ENCODE data around the gene MMP24. TPM values are rescaled to one million over a fixed set of nuclear protein-coding genes. Genes with fewer than 3 reads are reported as not detected.

Gene MMP24
- polyA plus RNA-seq, 1 donor from 2014 or later: 0.09 TPM

DNA sequence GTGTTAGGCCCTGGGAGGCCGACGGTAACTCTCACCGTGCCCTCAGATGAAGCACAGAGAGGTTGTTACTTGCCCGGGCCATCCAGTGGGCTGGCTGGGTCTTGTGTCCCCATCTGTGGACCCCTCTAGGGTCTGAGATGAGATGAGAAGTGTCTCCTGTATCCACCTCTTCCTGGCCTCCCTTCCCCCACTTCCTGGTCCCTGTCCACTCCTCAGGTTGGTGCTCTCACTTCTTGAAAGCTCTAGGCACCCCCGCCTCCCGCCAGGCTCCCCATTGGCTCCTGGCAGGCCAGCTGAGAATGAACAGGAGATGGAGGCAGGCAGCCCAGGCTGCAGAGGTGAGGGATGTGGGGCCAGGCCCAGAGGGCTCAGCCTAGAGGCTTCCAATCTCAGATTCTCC lies 49.9 kb downstream of the MMP24 start:
- H3K36me3 Mint-ChIP-seq: peaks cover 3% of the 10 kb centered on the region
- H3K9me3 Mint-ChIP-seq: no peaks in the 10 kb centered on the region
- H3K4me1 Mint-ChIP-seq: peaks cover 0 to 10% (median 5%) of the 10 kb centered on the region in 3 donors
- peak overlapping the region; percentile 93 to 99 (median 97) for H3K4me3 Mint-ChIP-seq
- H3K27me3 Mint-ChIP-seq: no peaks in the 10 kb centered on the region
- H3K27ac Mint-ChIP-seq: peak overlapping the region; percentile 80 to 99 (median 96)

DNA sequence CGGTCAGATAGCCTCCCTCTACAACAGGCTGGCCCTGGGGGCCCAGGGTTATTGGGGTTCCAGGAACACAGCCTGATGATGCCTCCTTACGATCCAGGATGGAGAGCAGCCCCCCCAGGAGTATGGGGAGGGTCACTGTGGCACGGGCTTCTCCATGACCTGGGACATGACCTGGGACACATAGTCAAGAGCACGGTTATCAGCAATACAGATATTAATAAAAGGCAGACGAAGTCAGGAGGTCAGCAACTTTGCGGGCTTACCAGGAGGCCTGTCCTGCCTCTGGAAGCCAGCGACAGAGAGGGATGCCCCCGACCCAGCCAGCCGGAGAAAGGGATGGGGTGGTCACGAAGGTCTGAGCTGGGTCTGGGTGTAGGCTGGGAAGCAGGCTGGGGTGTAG lies 50.6 kb downstream of the MMP24 start:
- Mint-ChIP-seq H3K36me3 (peaks cover 4% of the 10 kb centered on the region), H3K4me3 (peak overlapping the region; percentile 93 to 99 (median 97)), H3K9me3 (no peaks in the 10 kb centered on the region), H3K4me1 (peaks cover 0 to 11% (median 8%) of the 10 kb centered on the region in 3 donors), H3K27ac (peak overlapping the region; percentile 96 to 100 (median 99)), H3K27me3 (no peaks in the 10 kb centered on the region)

DNA sequence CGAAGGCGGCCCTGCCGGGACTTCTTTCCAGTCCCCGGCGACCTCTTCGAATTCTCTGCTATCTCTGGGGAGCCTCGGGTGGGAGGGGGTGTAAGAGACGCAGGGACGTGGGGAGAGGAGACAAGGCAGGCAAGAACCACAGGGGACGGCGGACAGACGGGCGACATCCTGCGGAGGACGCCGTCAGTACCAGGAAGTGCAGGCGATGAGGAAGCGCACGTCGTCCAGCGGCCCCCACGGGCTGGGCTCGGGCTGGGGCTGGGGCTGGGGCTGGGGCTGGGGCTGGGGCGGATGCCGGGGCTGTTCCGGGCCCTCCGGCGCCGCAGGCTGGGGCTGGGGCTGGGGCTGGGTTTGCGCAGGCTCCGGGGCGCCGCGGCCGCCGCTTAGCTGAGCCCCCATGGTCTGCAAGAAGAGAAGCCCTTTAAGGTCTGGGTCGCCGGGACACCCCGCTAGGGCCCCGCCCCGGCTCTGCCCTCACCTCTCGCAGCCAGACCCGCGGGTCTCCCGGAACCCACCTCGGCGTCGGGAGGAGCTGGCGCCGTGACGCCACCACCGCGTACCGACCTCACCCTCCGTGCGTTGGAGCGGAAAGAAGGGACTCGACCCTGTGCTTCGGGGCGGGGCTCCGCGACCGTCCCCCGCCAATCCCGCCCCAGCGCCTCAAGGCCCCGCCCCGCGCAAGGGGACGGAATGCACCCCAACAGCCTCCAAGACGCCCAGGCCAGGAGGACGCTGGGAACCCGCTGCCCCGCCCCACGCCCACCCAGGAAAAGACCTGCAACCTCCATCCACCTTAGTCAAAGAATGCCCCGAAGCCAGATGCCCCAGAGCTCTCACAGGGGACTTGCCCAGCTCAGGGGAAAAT lies 51.3 kb downstream of the MMP24 start, which contains the start of gene MMP24OS:
Gene MMP24OS (minus strand): TSS at position 592 of the 865 bp plus-strand sequence. CDS start 193 bp downstream, at position 399.
- H3K27me3 Mint-ChIP-seq: no peaks in the 10 kb centered on the region

DNA sequence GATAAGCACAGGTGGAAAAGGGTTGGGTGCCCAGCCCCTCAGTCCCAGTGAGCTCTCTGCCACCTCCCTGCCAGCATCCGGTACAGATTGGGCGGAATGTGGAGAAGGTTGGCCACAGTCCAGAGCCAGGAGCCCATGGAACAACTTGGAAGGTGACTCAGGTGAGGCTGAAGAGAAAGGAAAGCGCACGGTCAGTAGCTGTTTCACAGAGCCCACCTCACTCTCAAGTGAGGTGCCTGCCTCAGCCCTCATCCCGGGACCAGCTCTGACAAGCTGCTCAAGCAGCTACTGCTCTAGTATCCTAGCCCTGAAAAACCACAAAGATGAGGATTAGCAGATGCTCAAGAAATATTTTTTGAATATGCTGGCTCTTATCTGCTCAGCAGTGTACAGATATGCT lies 52.5 kb downstream of the MMP24 start:
- no peaks in the 10 kb centered on the region for H3K9me3 Mint-ChIP-seq
- peak overlapping the region in 2 of 4 donors; percentile 38 to 93 for H3K4me3 Mint-ChIP-seq
- peaks cover 5% of the 10 kb centered on the region for H3K36me3 Mint-ChIP-seq
- H3K27me3 Mint-ChIP-seq: no peaks in the 10 kb centered on the region
- H3K27ac Mint-ChIP-seq: peak overlapping the region in 2 of 3 donors; percentile 78 to 96
- peaks cover 8 to 22% (median 19%) of the 10 kb centered on the region in 3 donors for H3K4me1 Mint-ChIP-seq

More for the DNA sequence above, 51.3 kb downstream of the MMP24 start, which contains the start of gene MMP24OS:
- H3K9me3 Mint-ChIP-seq: no peaks in the 10 kb centered on the region
- H3K4me3 Mint-ChIP-seq: peak within 1 kb of the TSS; percentile 93 to 99 (median 97)
- peaks cover 5% of the 10 kb centered on the region for H3K36me3 Mint-ChIP-seq
- peaks cover 0 to 13% (median 10%) of the 10 kb centered on the region in 3 donors for H3K4me1 Mint-ChIP-seq
- H3K27ac Mint-ChIP-seq: peak within 1 kb of the TSS; percentile 96 to 100 (median 99)

DNA sequence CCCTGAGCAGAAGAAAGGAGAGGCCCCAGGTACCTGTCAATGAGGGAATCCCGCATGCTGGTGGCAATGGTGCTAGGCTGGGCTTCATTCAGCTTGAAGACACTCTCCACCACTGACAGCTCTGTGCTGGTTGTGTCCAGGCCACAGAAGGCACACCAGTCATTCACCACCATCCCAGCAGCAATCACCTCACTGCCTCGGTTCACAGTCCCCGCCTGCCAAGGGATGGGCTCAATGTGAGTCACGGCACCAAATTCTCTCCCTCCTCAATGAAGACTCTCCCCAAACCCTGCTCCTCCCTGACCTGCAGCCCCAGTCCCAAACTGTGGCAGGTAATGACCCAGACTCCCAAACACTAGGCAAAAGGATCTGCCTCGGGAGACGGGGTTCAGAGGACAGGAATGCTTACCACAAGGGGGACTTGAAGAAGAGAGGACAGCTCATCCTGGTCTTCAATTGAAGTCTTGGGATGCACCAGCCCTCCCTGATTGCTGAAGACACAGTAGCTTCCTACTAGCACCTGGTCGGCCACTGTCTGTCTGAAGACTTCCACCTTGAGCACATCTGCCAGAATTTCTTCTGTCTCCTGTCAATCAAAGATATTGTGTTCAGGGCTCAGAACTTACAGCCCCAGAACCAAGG lies 53.2 kb downstream of the MMP24 start:
- peak overlapping the region in 2 of 4 donors; percentile 30 to 93 for H3K4me3 Mint-ChIP-seq
- H3K4me1 Mint-ChIP-seq: peaks cover 8 to 23% (median 20%) of the 10 kb centered on the region in 3 donors
- H3K36me3 Mint-ChIP-seq: peaks cover 6% of the 10 kb centered on the region
- H3K27ac Mint-ChIP-seq: peak overlapping the region in 2 of 3 donors; percentile 21 to 96
- no peaks in the 10 kb centered on the region for H3K27me3 Mint-ChIP-seq
- H3K9me3 Mint-ChIP-seq: no peaks in the 10 kb centered on the region

DNA sequence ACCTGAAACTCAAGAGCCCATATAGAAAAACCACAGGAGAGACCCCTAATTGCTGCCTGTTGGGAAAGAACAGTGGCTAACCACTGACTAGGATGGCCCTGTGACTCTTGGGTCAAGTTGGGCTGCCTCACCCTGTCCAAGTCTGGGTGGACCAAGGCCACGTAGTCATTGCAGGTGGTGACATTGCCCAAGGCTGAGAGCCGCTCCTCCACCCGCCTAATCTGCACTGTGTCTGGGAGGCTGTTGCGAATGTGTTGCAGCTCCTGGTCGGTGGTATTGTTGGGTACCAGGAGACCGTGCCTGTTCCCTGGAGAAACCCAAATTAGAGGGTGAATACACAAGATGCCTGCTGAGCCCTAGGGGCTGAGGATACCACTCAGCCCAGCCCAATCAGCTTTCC lies 54.0 kb downstream of the MMP24 start:
- H3K27me3 Mint-ChIP-seq: no peaks in the 10 kb centered on the region
- H3K4me1 Mint-ChIP-seq: peaks cover 8 to 28% (median 26%) of the 10 kb centered on the region in 3 donors
- H3K36me3 Mint-ChIP-seq: peaks cover 8% of the 10 kb centered on the region
- peak overlapping the region in 2 of 4 donors; percentile 5 to 93 for H3K4me3 Mint-ChIP-seq
- peak overlapping the region in 2 of 3 donors; percentile 21 to 80 for H3K27ac Mint-ChIP-seq
- H3K9me3 Mint-ChIP-seq: no peaks in the 10 kb centered on the region

DNA sequence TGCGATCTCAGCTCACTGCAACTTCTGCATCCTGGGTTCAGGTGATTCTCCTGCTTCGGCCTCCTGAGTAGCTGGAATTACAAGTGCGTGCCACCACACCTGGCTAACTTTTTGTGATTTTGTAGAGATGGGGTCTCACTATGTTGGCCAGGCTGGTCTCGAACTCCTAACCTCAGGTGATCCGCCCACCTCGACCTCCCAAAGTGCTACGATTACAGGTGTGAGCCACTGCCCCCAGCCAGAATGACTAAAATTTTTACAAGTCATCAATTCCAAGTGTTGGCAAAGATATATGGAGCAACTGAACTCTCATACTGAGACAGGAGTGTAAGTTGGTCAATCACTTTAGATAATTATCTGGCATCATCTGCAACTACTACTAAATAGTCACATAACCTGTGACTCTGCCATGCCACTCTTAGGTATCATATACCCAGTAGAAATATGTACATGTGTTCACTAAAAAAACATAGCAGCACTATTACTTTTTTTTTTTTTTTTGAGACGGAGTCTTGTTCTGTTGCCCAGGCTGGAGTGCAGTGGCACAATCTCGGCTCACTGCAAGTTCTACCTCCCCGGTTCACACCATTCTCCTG lies 55.1 kb downstream of the MMP24 start:
- no peaks in the 10 kb centered on the region for H3K9me3 Mint-ChIP-seq
- peaks cover 14 to 33% (median 30%) of the 10 kb centered on the region in 3 donors for H3K4me1 Mint-ChIP-seq
- H3K36me3 Mint-ChIP-seq: peaks cover 8% of the 10 kb centered on the region
- no peaks in the 10 kb centered on the region for H3K27me3 Mint-ChIP-seq
- peak overlapping the region in 2 of 3 donors; percentile 59 to 83 for H3K27ac Mint-ChIP-seq
- H3K4me3 Mint-ChIP-seq: peak overlapping the region in 1 of 4 donors; percentile 54

DNA sequence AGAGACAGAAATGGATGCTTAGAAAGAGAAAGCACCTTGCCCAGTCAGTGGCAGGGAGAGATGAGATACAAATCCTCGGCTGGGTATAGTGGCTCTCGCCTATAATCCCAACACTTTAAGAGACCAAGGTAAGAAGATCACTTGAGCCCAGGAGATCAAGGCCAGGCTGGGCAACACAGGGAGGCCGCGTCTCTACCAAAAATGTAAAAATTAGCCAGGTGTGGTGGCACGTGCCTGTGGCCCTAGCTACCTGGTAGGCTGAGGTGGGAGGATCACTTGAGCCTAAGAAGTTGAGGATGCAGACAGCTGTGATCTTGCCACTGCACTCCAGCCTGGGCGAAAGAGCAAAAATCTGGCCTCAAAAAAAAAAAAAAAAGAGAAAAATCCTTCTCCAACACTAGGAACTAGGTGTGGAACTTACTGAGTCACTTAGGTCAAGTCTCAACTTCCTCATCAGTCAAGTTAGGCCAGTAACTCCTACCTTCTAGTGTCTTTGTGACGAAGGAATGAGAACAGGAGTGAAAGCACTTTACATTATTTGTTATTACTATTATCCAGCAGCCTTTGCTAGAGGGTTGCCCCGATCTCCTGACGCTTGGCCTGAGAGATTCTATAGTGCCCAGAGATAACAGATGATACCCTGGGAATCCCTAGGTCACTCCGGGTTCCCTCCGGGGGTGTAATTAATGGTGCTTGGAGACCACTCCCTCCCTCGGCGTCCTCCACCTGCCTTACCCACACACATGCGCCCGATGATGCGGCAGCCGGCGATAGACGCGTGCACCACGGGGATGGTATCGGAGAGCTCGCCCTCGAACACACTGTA lies 57.2 kb downstream of the MMP24 start:
- Mint-ChIP-seq H3K27me3 (no peaks in the 10 kb centered on the region), H3K9me3 (no peaks in the 10 kb centered on the region), H3K4me1 (peaks cover 14 to 31% (median 29%) of the 10 kb centered on the region in 3 donors), H3K27ac (peak overlapping the region; percentile 21 to 90 (median 33)), H3K4me3 (peak overlapping the region; percentile 96 to 100 (median 98)), H3K36me3 (peaks cover 8% of the 10 kb centered on the region)

DNA sequence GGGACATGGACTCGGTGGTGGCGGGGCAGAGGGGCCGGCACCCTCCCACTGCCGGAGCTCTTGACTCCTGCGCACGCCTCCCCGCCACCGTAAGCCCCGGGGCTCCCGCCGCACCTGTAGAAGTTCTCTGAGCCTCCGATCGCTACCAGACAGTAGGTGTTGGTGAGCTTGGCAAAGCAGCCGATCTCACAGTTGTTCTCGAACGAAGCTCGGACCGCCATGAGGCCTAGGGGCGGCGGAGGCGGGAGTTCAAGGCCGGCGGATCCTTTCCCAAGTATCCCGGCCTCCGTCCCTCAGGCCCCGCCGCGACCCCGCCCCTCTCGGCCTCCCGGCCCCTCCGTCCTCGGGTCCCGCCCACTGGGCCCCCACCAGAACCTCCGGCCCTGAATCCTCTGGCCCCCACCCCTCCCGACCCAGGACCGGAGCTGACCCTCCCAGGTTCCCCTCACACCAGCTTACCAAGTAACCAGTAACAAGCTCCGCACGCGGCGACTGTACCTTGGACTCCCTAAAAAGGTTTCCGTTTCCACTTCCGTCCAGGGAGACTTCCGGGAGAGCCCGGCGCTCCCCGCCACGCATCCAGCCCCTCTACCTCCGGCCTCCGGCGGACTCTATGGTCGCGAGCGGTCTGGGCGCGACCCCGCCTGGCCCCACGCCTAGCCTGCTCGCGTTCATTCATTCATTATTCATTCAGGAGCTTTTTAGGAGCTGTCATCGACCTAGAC lies 57.9 kb downstream of the MMP24 start, which contains the start of gene EIF6:
Gene EIF6 (minus strand): TSS at position 506 of the 725 bp plus-strand sequence. CDS start 285 bp downstream, at position 221.
- H3K27ac Mint-ChIP-seq: peak within 1 kb of the TSS; percentile 21 to 90 (median 33)

DNA sequence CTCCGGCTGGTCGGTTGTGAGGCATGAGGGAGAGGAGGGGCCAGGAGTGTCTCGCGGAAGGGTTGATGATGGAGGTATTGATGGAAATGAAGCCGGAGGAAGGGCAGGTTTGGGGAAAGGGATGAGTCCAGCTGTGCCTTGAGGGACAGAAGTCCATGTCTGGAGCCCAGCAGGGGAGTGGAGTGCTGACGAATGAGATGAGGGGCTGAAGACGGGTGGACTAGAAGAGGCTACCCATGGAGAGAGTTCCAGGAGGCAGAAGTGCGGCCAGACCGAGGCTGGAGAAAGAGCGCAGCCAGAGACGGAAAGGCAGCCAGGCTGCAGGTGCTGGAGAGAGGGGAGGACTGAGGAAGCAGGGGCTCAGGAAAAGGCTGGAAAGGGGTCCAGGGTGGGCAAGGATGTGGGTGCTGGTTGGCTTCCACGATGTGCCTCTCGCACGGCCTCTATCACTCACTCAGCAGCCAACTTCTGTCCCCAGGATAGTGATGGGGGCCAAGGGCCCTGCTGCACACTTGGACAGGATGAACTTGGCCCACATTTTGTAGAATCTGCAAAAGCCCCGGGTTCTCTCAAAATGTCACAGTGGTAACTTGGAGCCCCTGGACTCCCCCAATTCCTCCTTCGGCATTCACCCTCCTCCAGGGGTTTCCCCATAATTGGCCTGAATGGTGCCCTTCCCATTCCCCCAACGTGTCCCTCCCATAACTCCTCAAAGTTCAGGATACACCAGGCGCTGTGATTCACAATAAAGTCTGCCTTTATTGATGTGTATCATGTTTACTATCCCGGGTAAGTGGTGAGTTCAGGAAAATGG lies 58.7 kb downstream of the MMP24 start:
- Mint-ChIP-seq H3K27ac (peak overlapping the region; percentile 21 to 90 (median 33)), H3K4me3 (peak overlapping the region; percentile 96 to 100 (median 98)), H3K4me1 (peaks cover 14 to 27% (median 24%) of the 10 kb centered on the region in 3 donors), H3K9me3 (no peaks in the 10 kb centered on the region), H3K36me3 (peaks cover 5% of the 10 kb centered on the region), H3K27me3 (no peaks in the 10 kb centered on the region)

More for the DNA sequence above, 57.9 kb downstream of the MMP24 start, which contains the start of gene EIF6:
- Mint-ChIP-seq H3K4me3 (peak within 1 kb of the TSS; percentile 96 to 100 (median 98)), H3K27me3 (no peaks in the 10 kb centered on the region), H3K9me3 (no peaks in the 10 kb centered on the region), H3K4me1 (peaks cover 14 to 31% (median 28%) of the 10 kb centered on the region in 3 donors), H3K36me3 (peaks cover 8% of the 10 kb centered on the region)

DNA sequence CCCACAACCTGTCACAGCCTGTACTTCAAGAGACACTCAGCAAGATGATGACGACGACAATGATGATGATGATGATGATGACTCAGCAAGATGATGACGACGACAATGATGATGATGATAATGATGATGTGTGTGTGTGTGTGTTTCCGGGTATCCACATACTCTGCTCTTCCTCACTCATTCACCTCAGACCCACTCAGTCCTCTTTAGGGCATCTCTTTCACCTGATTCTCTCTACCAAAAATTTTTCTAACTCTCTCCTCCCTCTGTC lies 59.3 kb downstream of the MMP24 start:
- Mint-ChIP-seq H3K27ac (peak overlapping the region in 2 of 3 donors; percentile 3 to 33), H3K4me3 (peak overlapping the region; percentile 51 to 99 (median 96)), H3K9me3 (no peaks in the 10 kb centered on the region), H3K36me3 (peaks cover 5% of the 10 kb centered on the region), H3K27me3 (no peaks in the 10 kb centered on the region), H3K4me1 (peaks cover 14 to 25% (median 23%) of the 10 kb centered on the region in 3 donors)

DNA sequence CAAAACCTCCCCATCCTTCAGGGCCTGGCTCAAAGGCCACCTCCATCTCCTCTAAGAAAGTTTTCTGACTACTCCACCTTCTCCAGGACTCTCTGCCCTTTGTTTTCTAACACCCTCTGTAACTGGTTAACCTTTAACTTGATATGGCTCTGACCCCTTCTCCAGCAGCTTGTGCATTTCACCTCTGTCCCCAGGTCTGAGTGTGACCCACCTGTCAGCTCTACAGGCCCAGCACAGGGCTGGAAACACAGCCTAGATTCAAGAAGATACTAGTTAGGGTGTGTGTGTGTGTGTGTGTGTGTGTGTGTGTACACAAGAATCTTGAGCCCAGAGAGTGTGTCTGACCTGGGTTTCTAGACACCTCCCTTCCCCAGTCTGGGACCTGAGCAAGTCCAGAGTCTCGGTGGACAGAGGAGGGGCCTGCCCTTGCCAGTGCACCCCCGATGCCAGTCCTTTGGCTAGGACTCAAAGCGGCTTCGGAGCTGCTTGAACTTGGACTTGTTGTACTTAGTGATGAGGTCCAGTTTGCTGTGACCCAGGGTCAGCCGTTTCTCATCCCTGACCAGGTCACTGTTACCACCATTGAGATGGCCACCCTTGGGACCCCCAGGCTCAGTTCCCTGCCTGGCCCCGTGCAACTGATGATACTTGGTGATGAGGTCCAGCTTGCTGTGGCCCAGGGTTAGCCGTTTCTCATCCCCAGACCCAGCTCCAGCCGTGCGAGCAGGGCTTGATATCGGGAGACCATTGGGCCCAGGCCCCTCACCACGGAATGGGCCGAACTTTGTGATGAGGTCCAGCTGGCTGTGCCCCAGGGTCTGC lies 59.8 kb downstream of the MMP24 start:
- Mint-ChIP-seq H3K27ac (peak overlapping the region; percentile 3 to 33 (median 29)), H3K27me3 (no peaks in the 10 kb centered on the region), H3K4me1 (peaks cover 14 to 25% (median 23%) of the 10 kb centered on the region in 3 donors)

More for the DNA sequence above, 59.8 kb downstream of the MMP24 start:
- H3K9me3 Mint-ChIP-seq: no peaks in the 10 kb centered on the region
- peaks cover 5% of the 10 kb centered on the region for H3K36me3 Mint-ChIP-seq
- peak overlapping the region; percentile 51 to 99 (median 96) for H3K4me3 Mint-ChIP-seq
